PC-9 (cell line): ENCODE data around the gene ARL10.

Experiments
- CTCF ChIP-seq: fragments of 200-600 bp; sonication (generic); conservative IDR thresholded peaks from 2 replicates; pipeline ENCODE4 v1.6.1; 2017; ENCODE audit warnings: mixed run types, antibody characterized with exemption, mild to moderate bottlenecking, moderate library complexity
- EZH2 ChIP-seq: fragments of 200-600 bp; sonication (generic); IDR thresholded peaks from 2 replicates; pipeline ENCODE4 v1.8.0; 2017; ENCODE audit warnings: antibody characterized with exemption, low read depth

DNA sequence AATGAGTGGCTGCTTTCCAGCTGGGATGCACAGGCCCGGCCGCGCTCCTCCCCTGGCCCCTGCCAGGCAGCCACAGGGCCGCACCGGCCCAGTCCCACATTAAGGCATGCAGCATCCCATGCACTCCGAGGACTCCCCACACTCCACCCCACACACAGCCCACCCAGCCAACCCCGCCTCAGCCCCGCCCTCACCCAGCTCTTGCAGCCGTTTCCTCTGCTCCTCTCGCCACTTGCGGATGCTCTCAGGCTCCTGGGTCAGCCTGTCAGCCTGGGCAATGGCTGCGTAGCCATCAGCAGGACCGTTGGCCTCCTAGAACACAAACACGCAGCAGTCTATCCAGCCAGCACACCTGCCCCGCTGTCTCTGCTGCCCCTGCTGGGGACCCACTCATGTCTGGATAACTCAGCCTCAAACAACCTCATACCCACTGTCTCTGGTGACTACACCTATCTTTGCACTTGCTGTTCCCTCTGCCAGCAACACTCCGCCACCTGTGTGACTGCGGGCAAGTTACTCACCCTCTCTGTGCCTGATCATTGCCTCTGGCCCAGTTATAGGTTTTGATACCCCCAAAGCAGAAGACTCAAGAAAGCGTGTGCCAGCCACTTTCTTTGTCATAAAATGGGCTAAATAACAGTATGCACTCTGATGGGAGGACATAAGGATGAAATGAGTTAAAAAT lies 32.6 kb downstream of the ARL10 start:
- no peak for TF ChIP-seq CTCF
- no peak for TF ChIP-seq EZH2
